Endodermal cell (in vitro differentiated cells): ENCODE measurements around the gene RMC1. TPM values are rescaled to one million over a fixed set of nuclear protein-coding genes. Genes with fewer than 3 reads are reported as not detected.
A peak's percentile ranks its signal among the peaks of the same experiment; 100 is the strongest.

Experiments used
- DNase-seq: peaks from one replicate; pipeline ENCODE4 v3.0.0-alpha.2; 2017
- H3K27ac ChIP-seq: 2 replicates; pipeline ENCODE4 v1.5.1; 2013; ENCODE audit warnings: mild to moderate bottlenecking, low read depth, low read length, moderate library complexity
- H3K27me3 ChIP-seq: 2 replicates; pipeline ENCODE4 v1.6.1; 2013; ENCODE audit warnings: mild to moderate bottlenecking, low read length, moderate library complexity; ENCODE audit not compliant: insufficient read depth, control insufficient read depth, poor library complexity, severe bottlenecking
- H3K36me3 ChIP-seq: 2 replicates; pipeline ENCODE4 v1.7.0; 2013; ENCODE audit warnings: mild to moderate bottlenecking, low read length, moderate library complexity; ENCODE audit not compliant: control insufficient read depth, insufficient read depth
- H3K4me1 ChIP-seq: one replicate; pipeline ENCODE4 v1.7.0; 2013; ENCODE audit warnings: low read length; ENCODE audit not compliant: control insufficient read depth, insufficient read depth
- H3K4me3 ChIP-seq: 2 replicates; pipeline ENCODE4 v1.5.1; 2013; ENCODE audit warnings: mild to moderate bottlenecking, low read length, moderate library complexity
- H3K9ac ChIP-seq: 2 replicates; pipeline ENCODE4 v1.6.1; 2013; ENCODE audit warnings: mild to moderate bottlenecking, low read length, moderate library complexity; ENCODE audit not compliant: poor library complexity, severe bottlenecking; ENCODE audit errors: extremely low read depth
- H3K9me3 ChIP-seq: 2 replicates; pipeline ENCODE4 v1.6.1; 2013; ENCODE audit warnings: mild to moderate bottlenecking, low read length, moderate library complexity; ENCODE audit not compliant: control insufficient read depth
- H3K27ac Mint-ChIP-seq: 2 replicates; pipeline ENCODE4 v1.8.0; 2020; ENCODE audit warnings: mixed read lengths
- H3K27me3 Mint-ChIP-seq: 2 replicates; pipeline ENCODE4 v1.8.0; 2021; ENCODE audit warnings: mild to moderate bottlenecking, mixed read lengths; ENCODE audit not compliant: insufficient read depth
- H3K36me3 Mint-ChIP-seq: 2 replicates; pipeline ENCODE4 v1.8.0; 2020; ENCODE audit warnings: low read depth, mixed read lengths
- H3K4me1 Mint-ChIP-seq: 2 replicates; pipeline ENCODE4 v1.8.0; 2020; ENCODE audit warnings: mixed read lengths
- H3K4me3 Mint-ChIP-seq: 2 replicates; pipeline ENCODE4 v1.8.0; 2020; ENCODE audit warnings: mild to moderate bottlenecking, moderate library complexity, mixed read lengths
- H3K9me3 Mint-ChIP-seq: 2 replicates; pipeline ENCODE4 v1.8.0; 2020; ENCODE audit warnings: mild to moderate bottlenecking, mixed read lengths
- CTCF ChIP-seq: fragments of 200-600 bp; sonication (generic); conservative IDR thresholded peaks from 2 replicates; pipeline ENCODE4 v1.5.0; 2021; ENCODE audit warnings: antibody characterized with exemption, mild to moderate bottlenecking
- WGBS, 2 experiments: methylation state at CpG; one replicate each; pipeline versions ENCODE4 v1.1.5 to v1.1.7; 2013; ENCODE audit warnings: missing lambda C conversion rate in 2 of 2, mixed read lengths in 1 of 2; ENCODE audit not compliant: insufficient coverage in 1 of 2, insufficient read length in 1 of 2; 5-methylcytosine and 5-hydroxymethylcytosine counted together
- total RNA-seq, 2 donors: library from RNA; stranded (reverse); fragmentation: NEBNext Ultra II Directional in 1 of 2; extraction: Animal tissue kit (Norgen Biotek cat#: 25700) in 1 of 2; gene quantifications; 2 replicates in 1 of 2; 3 replicates in 1 of 2; pipeline ENCODE4 v1.2.1, GENCODE V29; 2021

The RMC1 gene
- total RNA-seq, 2 donors from 2014 or later: 18.3 to 19.1 TPM

GRCh38 chr18:23573020-23573419 lies 69.7 kb downstream of the RMC1 start:
- Mint-ChIP-seq H3K4me3 (no peak overlapping the region), H3K27me3 (no peaks in the 10 kb centered on the region), H3K4me1 (peaks cover 13% of the 10 kb centered on the region), H3K27ac (no peak overlapping the region), H3K9me3 (no peaks in the 10 kb centered on the region), H3K36me3 (peaks cover 49% of the 10 kb centered on the region)
- DNase-seq: no peak
- Histone ChIP-seq H3K36me3 (peaks cover 64% of the 10 kb centered on the region), H3K4me1 (no peaks in the 10 kb centered on the region), H3K27me3 (no peaks in the 10 kb centered on the region), H3K4me3 (no peak overlapping the region), H3K9me3 (no peaks in the 10 kb centered on the region), H3K27ac (no peak overlapping the region), H3K9ac (no peak overlapping the region)
- TF ChIP-seq CTCF: no peak
- 94 to 100% methylated on average over 3 to 4 of the region's 4 CpGs for WGBS, 2 experiments

GRCh38 chr18:23573626-23574431 lies 70.5 kb downstream of the RMC1 start:
- H3K27ac Mint-ChIP-seq: peak overlapping the region; percentile 67
- H3K36me3 Mint-ChIP-seq: peaks cover 50% of the 10 kb centered on the region
- H3K4me1 Mint-ChIP-seq: peaks cover 13% of the 10 kb centered on the region
- Histone ChIP-seq H3K36me3 (peaks cover 56% of the 10 kb centered on the region), H3K27ac (no peak overlapping the region), H3K27me3 (no peaks in the 10 kb centered on the region), H3K4me3 (no peak overlapping the region), H3K9ac (no peak overlapping the region), H3K4me1 (no peaks in the 10 kb centered on the region), H3K9me3 (no peaks in the 10 kb centered on the region)
- TF ChIP-seq CTCF: no peak
- 64% methylated on average over 6 of the region's 6 CpGs; no CpG with 5 or more reads in 1 of the 2 experiments for WGBS, 2 experiments
- H3K27me3 Mint-ChIP-seq: no peaks in the 10 kb centered on the region
- peaks cover 2% of the 10 kb centered on the region for H3K9me3 Mint-ChIP-seq
- no peak overlapping the region for H3K4me3 Mint-ChIP-seq
- DNase-seq: peak; percentile 73

- WGBS, 2 experiments: 87 to 100% methylated on average over 1 to 5 of the region's 5 CpGs
- Histone ChIP-seq H3K27ac (no peak overlapping the region), H3K9me3 (no peaks in the 10 kb centered on the region), H3K27me3 (no peaks in the 10 kb centered on the region), H3K4me1 (no peaks in the 10 kb centered on the region), H3K36me3 (peaks cover 47% of the 10 kb centered on the region), H3K4me3 (no peak overlapping the region), H3K9ac (no peak overlapping the region)
- Mint-ChIP-seq H3K27me3 (no peaks in the 10 kb centered on the region), H3K27ac (peak overlapping the region; percentile 72), H3K4me1 (peaks cover 13% of the 10 kb centered on the region), H3K36me3 (peaks cover 43% of the 10 kb centered on the region), H3K9me3 (peaks cover 2% of the 10 kb centered on the region), H3K4me3 (no peak overlapping the region)
- DNase-seq: no peak
- no peak for TF ChIP-seq CTCF
Observed at GRCh38 chr18:23574611-23575308, 71.4 kb downstream of the RMC1 start.
